Loucy (cell line): ENCODE data around the gene TNS4.
A peak's percentile ranks its signal among the peaks of the same experiment; 100 is the strongest.

Experiments
- H2AFZ ChIP-seq: fragments of 200-600 bp; sonication (generic); 2 replicates; pipeline ENCODE4 v1.6.0; 2016; ENCODE audit warnings: antibody characterized with exemption, mild to moderate bottlenecking, low read length, moderate library complexity
- H3F3A ChIP-seq: fragments of 200-600 bp; 2 replicates; pipeline ENCODE4 v1.6.0; 2016; ENCODE audit warnings: antibody characterized with exemption, low read depth, mild to moderate bottlenecking
- H3K27me3 ChIP-seq: fragments of 200-600 bp; sonication (generic); 2 replicates; pipeline ENCODE4 v1.6.1; 2014; ENCODE audit warnings: low read length, mild to moderate bottlenecking; ENCODE audit not compliant: insufficient read depth, poor library complexity, severe bottlenecking
- H3K36me3 ChIP-seq: fragments of 200-600 bp; sonication (generic); 2 replicates; pipeline ENCODE4 v1.6.1; 2016; ENCODE audit warnings: low read length; ENCODE audit not compliant: insufficient read depth
- H3K4me1 ChIP-seq: fragments of 200-600 bp; sonication (generic); 2 replicates; pipeline ENCODE4 v1.5.1; 2014; ENCODE audit warnings: low read length, mild to moderate bottlenecking; ENCODE audit not compliant: insufficient read depth, poor library complexity, severe bottlenecking
- H3K4me2 ChIP-seq: fragments of 200-600 bp; sonication (generic); 2 replicates; pipeline ENCODE4 v1.6.0; 2014; ENCODE audit warnings: antibody characterized with exemption, low read length, low read depth, mild to moderate bottlenecking; ENCODE audit not compliant: poor library complexity, severe bottlenecking
- H3K4me3 ChIP-seq: fragments of 200-600 bp; sonication (generic); 2 replicates; pipeline ENCODE4 v1.5.1; 2014; ENCODE audit warnings: low read length, mild to moderate bottlenecking, mixed read lengths; ENCODE audit not compliant: poor library complexity, severe bottlenecking
- H3K79me2 ChIP-seq: fragments of 200-600 bp; sonication (generic); 2 replicates; pipeline ENCODE4 v1.6.1; 2014; ENCODE audit warnings: low read length; ENCODE audit not compliant: insufficient read depth
- H3K9ac ChIP-seq: fragments of 200-600 bp; sonication (generic); 2 replicates; pipeline ENCODE4 v1.6.0; 2014; ENCODE audit warnings: mild to moderate bottlenecking, low read depth, low read length, moderate library complexity; ENCODE audit not compliant: poor library complexity, severe bottlenecking
- H3K9me2 ChIP-seq: fragments of 200-600 bp; sonication (generic); replicated peaks from 2 replicates; pipeline ENCODE4 v1.6.1; 2016; ENCODE audit warnings: low read depth, low read length, mixed read lengths
- H3K9me3 ChIP-seq: fragments of 200-600 bp; sonication (generic); 2 replicates; pipeline ENCODE4 v1.6.1; 2014; ENCODE audit warnings: mild to moderate bottlenecking, antibody characterized with exemption, low read length, low read depth; ENCODE audit not compliant: insufficient read depth
- H4K20me1 ChIP-seq: fragments of 200-600 bp; sonication (generic); 2 replicates; pipeline ENCODE4 v1.6.0; 2014; ENCODE audit warnings: antibody characterized with exemption, low read length, mild to moderate bottlenecking; ENCODE audit not compliant: insufficient read depth, poor library complexity, severe bottlenecking
- EZH2phosphoT487 ChIP-seq: fragments of 200-600 bp; IDR thresholded peaks from 2 replicates; pipeline ENCODE4 v1.6.1; 2018; ENCODE audit warnings: antibody characterized with exemption, mild to moderate bottlenecking, moderate library complexity, borderline replicate concordance
- TF ChIP-seq, protein P1 (sequence below): fragments of 200-600 bp; sonication (generic); conservative IDR thresholded peaks from 2 replicates; pipeline ENCODE4 v1.5.1; 2014; ENCODE audit warnings: mild to moderate bottlenecking, antibody characterized with exemption, low read length

The TNS4 gene

DNA sequence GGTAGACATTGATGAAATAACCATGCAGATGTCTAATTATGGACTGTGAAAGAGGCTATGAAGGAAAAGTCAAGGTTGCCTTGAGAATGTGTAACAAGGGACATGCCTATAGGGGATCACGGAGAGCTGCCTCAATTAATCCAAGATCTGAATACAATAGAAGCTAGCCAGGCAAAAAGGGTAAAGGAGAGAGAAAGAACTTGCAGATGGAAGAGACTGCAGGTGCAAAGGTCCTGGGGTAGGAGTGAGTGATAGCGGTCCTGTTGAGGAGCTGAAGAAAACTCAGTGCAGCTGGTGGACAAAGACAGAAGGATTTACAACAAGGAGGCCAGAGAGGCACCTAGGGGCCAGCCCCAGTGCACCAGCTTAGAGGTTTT is 15.9 kb upstream of the TNS4 start:
- H3K9me3 ChIP-seq, result no peaks in the 10 kb centered on the region
- H3K27me3 ChIP-seq, result no peaks in the 10 kb centered on the region
- no peak overlapping the region for H2AFZ ChIP-seq
- peak overlapping the region; percentile 68 for H3K4me3 ChIP-seq
- H3F3A ChIP-seq, result peaks cover 3% of the 10 kb centered on the region
- H3K4me1 ChIP-seq, result peaks cover 60% of the 10 kb centered on the region
- no peaks in the 10 kb centered on the region for H3K36me3 ChIP-seq
- H3K9me2 ChIP-seq, result no peaks in the 10 kb centered on the region
- H4K20me1 ChIP-seq, result no peaks in the 10 kb centered on the region
- H3K4me2 ChIP-seq, result peak overlapping the region; percentile 87
- TF ChIP-seq, protein P1, sequence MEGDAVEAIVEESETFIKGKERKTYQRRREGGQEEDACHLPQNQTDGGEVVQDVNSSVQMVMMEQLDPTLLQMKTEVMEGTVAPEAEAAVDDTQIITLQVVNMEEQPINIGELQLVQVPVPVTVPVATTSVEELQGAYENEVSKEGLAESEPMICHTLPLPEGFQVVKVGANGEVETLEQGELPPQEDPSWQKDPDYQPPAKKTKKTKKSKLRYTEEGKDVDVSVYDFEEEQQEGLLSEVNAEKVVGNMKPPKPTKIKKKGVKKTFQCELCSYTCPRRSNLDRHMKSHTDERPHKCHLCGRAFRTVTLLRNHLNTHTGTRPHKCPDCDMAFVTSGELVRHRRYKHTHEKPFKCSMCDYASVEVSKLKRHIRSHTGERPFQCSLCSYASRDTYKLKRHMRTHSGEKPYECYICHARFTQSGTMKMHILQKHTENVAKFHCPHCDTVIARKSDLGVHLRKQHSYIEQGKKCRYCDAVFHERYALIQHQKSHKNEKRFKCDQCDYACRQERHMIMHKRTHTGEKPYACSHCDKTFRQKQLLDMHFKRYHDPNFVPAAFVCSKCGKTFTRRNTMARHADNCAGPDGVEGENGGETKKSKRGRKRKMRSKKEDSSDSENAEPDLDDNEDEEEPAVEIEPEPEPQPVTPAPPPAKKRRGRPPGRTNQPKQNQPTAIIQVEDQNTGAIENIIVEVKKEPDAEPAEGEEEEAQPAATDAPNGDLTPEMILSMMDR, result no peak
- no peak for TF ChIP-seq EZH2phosphoT487
- H3K9ac ChIP-seq, result peak overlapping the region; percentile 57
- H3K79me2 ChIP-seq, result no peaks in the 10 kb centered on the region

DNA sequence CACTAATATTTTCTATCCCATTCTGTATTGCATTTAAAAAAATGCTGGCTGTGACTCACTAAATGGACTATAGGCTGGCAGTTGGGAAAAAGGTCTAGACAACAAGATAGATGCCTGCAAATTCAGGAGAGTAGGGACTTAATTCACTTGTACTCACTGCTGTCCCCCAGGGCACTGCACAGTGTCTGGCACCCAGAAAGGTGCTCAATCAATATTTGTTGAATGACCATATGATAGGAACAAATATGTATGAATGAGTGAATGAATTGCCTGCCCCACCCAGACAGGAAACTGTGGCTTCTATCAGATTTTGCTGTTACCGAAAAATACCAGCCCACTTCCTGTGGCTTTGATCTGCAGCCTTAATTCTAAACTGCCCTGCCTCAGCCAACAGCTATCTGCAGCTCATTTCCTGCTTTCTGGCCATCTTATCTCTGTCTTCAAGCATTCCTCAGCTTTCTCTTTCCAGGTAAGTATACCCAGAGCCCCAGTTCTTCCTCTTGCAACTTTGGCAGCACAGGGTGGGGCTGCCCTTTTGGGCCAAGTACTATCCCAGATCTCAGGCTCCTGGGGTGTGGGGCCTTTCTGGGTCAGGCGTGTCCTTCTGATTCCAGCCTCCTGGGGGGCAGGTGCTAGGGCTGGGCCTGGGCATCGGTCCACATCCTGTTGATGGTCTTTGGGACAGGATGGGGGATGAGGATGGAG is 15.3 kb upstream of the TNS4 start:
- Histone ChIP-seq H3K27me3 (no peaks in the 10 kb centered on the region), H3K9me3 (no peaks in the 10 kb centered on the region), H3K36me3 (no peaks in the 10 kb centered on the region), H3K4me1 (peaks cover 60% of the 10 kb centered on the region), H2AFZ (no peak overlapping the region), H3K4me3 (peak overlapping the region; percentile 68), H3K79me2 (no peaks in the 10 kb centered on the region), H4K20me1 (no peaks in the 10 kb centered on the region), H3K9ac (peak overlapping the region; percentile 57), H3F3A (peaks cover 3% of the 10 kb centered on the region), H3K9me2 (no peaks in the 10 kb centered on the region), H3K4me2 (peak overlapping the region; percentile 87)
- TF ChIP-seq, protein P1, result no peak
- no peak for TF ChIP-seq EZH2phosphoT487

DNA sequence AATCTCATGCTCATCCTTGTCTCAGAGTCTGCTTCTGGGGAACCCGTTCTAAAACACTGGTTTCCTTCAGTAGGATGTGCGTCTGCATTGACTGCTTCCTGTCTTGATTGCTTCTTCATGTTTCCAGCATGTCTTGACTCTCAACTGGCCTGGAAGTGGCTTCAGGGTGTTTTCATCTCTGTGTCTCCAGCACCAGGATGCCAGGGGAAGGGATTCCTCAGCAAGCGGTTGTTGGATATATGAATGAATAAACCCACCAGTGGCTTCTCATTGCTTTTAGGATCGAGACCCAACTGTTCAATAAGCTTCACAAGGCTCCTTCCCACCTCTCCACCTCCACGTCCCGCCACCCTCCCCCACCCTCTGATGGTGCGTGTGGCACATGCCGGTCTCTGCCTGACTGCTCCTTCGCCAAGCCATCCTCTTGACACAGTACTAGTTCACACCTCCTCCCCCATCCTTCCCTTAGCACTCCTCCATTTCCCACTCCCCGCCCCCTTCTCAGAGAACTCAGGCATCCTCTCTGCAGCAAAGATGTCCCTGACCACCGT is 14.1 kb upstream of the TNS4 start:
- H3K9ac ChIP-seq, result peak overlapping the region; percentile 8
- H3K4me2 ChIP-seq, result peak overlapping the region; percentile 87

More for the DNA sequence above, 14.1 kb upstream of the TNS4 start:
- H3K36me3 ChIP-seq, result no peaks in the 10 kb centered on the region
- no peaks in the 10 kb centered on the region for H4K20me1 ChIP-seq
- H3K4me3 ChIP-seq, result no peak overlapping the region
- TF ChIP-seq EZH2phosphoT487, result no peak
- TF ChIP-seq, protein P1, result no peak
- H3K79me2 ChIP-seq, result no peaks in the 10 kb centered on the region
- peaks cover 64% of the 10 kb centered on the region for H3K4me1 ChIP-seq
- no peaks in the 10 kb centered on the region for H3K27me3 ChIP-seq
- peaks cover 3% of the 10 kb centered on the region for H3F3A ChIP-seq
- no peaks in the 10 kb centered on the region for H3K9me3 ChIP-seq
- no peaks in the 10 kb centered on the region for H3K9me2 ChIP-seq
- H2AFZ ChIP-seq, result no peak overlapping the region
